ENCODE measurements around the gene ENHO. TPM values are rescaled to one million over a fixed set of nuclear protein-coding genes. Genes with fewer than 3 reads are reported as not detected.
"Not testable (repeated sequence)": the region's sequence is repeated elsewhere in the genome, so short reads cannot be mapped to it uniquely, and the experiment has no call there.

Gene ENHO
- total RNA-seq, 1 donor from 2014 or later = 23.5 TPM

- intact Hi-C loops (cut with DNase I) = loop anchor here (5.0 to 10.0 kb wide), 3 partner anchors 46 to 144 kb away; no protein-coding TSS in a partner anchor
- ATAC-seq (no peak), DNase-seq (ENCODE audit: low spot score) (no peak)
Measured at GRCh38 chr9:34546102-34546833, 23.5 kb upstream of the ENHO start.

GRCh38 chr9:34545497-34545896 lies 22.7 kb upstream of the ENHO start:
- ATAC-seq (no peak), DNase-seq (ENCODE audit: low spot score) (no peak)
- intact Hi-C loops (cut with DNase I) = loop anchor here (5.0 to 10.0 kb wide), 3 partner anchors 47 to 143 kb away; no protein-coding TSS in a partner anchor

DNA sequence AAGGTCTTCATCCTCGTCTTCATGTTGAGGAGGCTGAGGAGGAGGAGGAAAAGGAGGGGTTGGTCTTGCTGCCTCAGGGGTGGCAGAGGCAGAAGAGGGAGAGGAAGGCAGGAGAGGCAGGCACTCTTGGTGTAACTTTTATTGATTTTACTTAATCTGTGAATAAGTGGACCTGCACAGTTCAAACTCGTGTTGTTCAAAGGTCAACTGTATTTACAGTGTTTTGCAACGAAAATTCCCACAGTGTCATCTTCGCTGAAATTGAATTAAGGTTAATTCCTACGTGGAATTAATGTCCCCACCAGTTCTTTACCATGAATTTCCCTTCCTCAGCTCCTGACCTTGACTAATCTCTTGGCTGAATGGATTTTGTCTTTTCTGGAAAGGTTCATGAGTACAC lies 21.2 kb upstream of the ENHO start:
- intact Hi-C loops (cut with DNase I) = loop anchor here (10.0 kb wide), 1 partner anchor 49 kb away; no protein-coding TSS in a partner anchor
- ATAC-seq = no peak

GRCh38 chr9:34541540-34541939 lies 18.8 kb upstream of the ENHO start:
- ATAC-seq = no peak
- intact Hi-C loops (cut with DNase I) = loop anchor here (10.0 kb wide), 1 partner anchor 47 kb away; no protein-coding TSS in a partner anchor

More for the DNA sequence above, 21.2 kb upstream of the ENHO start:
- no peak for DNase-seq (ENCODE audit: low spot score)

GRCh38 chr9:34540827-34541226 lies 18.0 kb upstream of the ENHO start:
- DNase-seq (ENCODE audit: low spot score) (no peak), ATAC-seq (no peak)
- intact Hi-C loops (cut with DNase I) = loop anchor here (10.0 kb wide), 1 partner anchor 46 kb away; no protein-coding TSS in a partner anchor

More at GRCh38 chr9:34541540-34541939, 18.8 kb upstream of the ENHO start:
- DNase-seq (ENCODE audit: low spot score) = no peak

GRCh38 chr9:34536685-34537084 lies 13.9 kb upstream of the ENHO start:
- intact Hi-C loops (cut with DNase I) = no loop called here
- no peak for ATAC-seq
- DNase-seq (ENCODE audit: low spot score) = no peak

GRCh38 chr9:34532041-34532440 lies 9.3 kb upstream of the ENHO start:
- intact Hi-C loops (cut with DNase I); DNase-seq (ENCODE audit: low spot score); ATAC-seq: not testable (repeated sequence)

GRCh38 chr9:34526026-34526425 lies 3.2 kb upstream of the ENHO start:
- intact Hi-C loops (cut with DNase I) = no loop called here
- no peak for ATAC-seq

DNA sequence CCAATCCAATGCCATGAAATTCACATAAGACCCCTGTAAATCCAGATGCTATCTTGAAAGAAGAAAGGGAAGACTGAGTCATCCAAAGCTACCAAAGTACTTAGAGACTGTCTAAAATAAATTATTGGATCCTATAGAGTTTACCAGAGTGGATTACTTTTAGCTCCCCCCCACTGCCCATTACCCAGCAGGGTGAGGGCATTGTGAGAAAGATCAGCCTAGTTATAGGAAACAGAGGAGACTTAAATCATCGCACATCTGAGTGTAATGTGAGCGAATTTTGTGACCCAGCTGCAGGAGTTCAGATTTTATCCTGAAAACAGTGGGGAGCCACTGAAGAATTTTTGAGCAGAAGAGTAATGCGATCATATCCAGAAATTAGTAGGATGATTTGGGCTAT lies 1.6 kb upstream of the ENHO start:
- DNase-seq (ENCODE audit: low spot score) (no peak), ATAC-seq (no peak)
- intact Hi-C loops (cut with DNase I) = no loop called here

More at GRCh38 chr9:34526026-34526425, 3.2 kb upstream of the ENHO start:
- no peak for DNase-seq (ENCODE audit: low spot score)

DNA sequence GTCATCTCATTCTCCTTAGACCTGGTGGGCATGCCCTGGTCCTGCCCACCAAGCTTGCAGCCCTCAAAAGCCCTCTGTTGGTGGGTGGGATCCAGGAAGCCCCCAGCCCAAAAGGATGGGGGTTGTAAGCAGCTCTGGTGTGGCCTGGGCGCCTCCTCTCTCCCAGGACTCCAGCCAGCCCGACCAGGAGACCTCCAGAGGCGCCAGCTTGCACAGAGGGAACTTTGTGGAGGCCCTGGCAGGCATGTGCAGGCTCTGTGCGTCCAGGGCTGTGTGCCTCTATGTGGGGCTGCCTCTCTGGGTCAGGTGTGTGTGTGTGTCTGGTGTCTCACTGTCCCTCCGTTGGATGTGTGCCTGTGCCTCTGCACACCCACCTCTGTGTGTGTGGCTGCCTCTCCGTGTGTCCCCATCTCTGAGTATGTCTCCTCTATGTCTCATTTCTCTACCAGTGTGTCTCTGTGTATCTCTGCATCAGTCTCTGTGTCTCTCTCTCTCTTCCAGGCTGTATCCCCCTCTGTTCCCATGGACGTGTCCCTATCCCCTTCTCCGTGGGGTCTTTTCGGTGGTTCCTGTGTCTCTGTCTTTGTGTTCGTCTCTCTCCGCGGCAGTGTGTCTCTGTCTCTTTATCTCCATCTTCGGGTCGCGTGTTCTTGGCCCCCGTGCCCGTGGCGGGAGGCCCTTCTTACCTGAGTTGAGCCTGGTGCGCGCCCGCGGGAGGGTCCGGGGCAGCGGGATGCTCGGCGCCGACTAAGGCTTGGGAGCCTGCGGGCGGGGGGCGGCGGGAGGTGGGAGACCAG lies 501 bp downstream of the ENHO start:
- peak; percentile 7 for ATAC-seq
- intact Hi-C loops (cut with DNase I) = no loop called here
- DNase-seq (ENCODE audit: low spot score) = peak; percentile 54

GRCh38 chr9:34521406-34522045 lies 1.3 kb downstream of the ENHO start:
- ATAC-seq (no peak), DNase-seq (ENCODE audit: low spot score) (peak; percentile 51)
- intact Hi-C loops (cut with DNase I) = no loop called here

DNA sequence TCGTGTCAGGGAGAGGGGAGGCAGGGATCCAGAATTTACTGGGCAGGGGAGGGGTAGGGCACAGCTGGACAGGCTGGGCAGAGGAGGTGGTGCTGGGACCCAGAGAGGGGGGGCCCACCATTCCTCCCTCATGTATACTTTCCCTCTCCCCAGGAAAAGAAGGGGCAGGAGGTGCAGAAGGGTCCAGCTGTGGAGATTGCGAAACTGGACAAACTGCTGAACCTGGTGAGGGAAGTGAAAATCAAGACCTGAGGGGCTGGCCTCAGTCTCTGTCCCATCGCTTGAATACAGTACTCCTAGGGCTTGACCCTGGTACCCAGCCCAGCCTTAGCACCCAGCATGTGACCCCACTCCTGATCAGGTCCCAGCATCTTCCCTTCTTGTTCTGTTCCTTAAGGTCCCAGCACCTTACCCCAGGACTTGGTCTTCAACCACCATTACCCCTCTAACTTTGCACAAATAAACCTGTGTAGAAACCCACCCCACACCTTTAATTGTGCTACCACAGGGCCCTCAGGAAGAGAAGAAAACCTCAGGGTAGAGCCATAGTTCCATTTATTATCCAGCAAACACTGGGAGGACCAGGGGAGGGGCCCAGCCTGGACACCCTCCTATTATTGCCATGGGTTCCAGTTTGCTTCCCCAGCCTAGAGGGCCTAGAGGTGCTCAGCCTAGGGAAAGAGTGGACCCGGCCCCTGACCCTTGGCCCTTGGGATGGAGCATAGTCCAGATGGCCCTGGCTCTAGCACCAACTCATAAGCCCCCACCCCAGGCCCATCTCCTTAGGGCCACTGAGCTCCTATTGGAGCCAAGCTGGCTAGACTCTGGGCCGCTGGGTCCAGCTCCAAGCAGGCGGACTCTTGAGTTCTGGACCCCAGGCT lies 2.0 kb downstream of the ENHO start:
- ATAC-seq = no peak
- intact Hi-C loops (cut with DNase I) = no loop called here
- no peak for DNase-seq (ENCODE audit: low spot score)

- ATAC-seq (no peak), DNase-seq (ENCODE audit: low spot score) (no peak)
- intact Hi-C loops (cut with DNase I) = no loop called here
Measured at GRCh38 chr9:34520096-34520495, 2.7 kb downstream of the ENHO start.

GRCh38 chr9:34519321-34520020 lies 3.3 kb downstream of the ENHO start:
- no peak for ATAC-seq
- intact Hi-C loops (cut with DNase I) = no loop called here
- no peak for DNase-seq (ENCODE audit: low spot score)

DNA sequence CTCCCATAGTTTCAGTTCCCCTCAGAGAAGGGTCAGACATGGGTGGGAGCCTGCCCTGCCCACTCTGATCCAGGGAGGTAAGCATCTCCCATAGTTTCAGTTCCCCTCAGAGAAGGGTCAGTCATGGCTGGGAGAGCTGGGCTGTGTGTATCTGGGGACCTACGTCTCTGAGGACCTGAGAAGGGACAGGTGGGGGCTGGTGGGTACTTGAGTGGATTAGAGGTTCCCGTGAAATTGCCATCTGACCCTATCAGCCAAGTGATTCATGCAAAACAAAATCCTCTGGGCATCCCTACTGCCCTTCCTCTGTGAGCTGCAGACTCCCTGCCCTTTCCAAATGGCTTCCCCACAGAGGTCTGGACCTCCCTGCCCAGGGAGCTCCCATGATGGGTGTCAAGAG lies 3.9 kb downstream of the ENHO start:
- intact Hi-C loops (cut with DNase I) = no loop called here
- DNase-seq (ENCODE audit: low spot score) = no peak
- no peak for ATAC-seq

DNA sequence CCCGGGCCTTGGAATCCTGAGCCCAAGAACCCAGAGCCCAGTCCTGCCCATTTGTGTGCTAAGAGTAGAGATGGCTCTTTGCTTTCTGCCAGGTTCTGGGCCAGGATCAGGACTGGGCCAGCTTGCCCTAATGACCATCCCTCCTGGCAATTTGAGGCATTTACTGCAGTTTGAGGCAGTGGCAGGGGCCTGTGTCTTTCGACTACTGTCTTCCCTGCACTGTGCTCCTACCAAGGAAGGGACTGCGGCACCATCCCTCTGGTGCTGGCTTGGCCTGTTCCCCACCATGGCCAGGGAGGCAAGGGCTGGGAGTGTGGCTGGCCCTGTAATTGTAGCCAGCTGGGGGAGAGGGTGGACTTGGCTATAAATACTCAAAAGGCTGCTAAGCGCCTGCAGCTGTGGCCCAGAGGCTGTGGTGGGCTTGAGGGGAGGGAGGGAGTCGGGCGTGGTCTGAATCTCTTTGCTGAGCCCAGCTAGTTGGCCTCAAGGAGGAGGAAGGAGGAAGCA lies 4.6 kb downstream of the ENHO start:
- intact Hi-C loops (cut with DNase I) = no loop called here
- ATAC-seq = no peak
- no peak for DNase-seq (ENCODE audit: low spot score)

- ATAC-seq (no peak), DNase-seq (ENCODE audit: low spot score) (peak; percentile 15)
- intact Hi-C loops (cut with DNase I) = no loop called here
Measured at GRCh38 chr9:34517185-34517584, 5.6 kb downstream of the ENHO start.

DNA sequence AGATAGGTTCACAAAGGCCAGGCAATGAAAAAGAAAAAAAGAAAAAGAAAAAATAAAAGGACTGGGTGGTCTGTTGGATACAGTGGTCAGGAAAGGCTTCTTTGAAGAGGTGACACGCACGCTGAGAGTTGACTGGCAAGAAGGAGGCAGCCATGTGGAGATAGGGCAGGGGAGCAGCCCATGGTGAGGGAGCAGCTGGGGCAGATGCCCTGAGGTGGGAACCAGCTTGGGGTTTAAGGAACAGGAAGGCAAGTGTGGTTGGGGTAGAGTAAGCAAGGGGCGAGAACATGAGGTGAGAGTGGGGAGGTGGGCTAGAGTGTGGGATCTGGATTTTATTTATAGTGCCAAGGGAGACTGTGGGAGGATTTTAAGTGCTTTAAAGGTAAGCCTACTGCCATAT lies 6.8 kb downstream of the ENHO start:
- peak; percentile 23 for DNase-seq (ENCODE audit: low spot score)
- intact Hi-C loops (cut with DNase I) = no loop called here
- ATAC-seq = no peak

All from sciatic nerve (tissue), 2 donors.